Measurements from ENCODE around the gene ZNF337. TPM values are rescaled to one million over a fixed set of nuclear protein-coding genes. Genes with fewer than 3 reads are reported as not detected.
"Not testable (repeated sequence)": the region's sequence is repeated elsewhere in the genome, so short reads cannot be mapped to it uniquely, and the experiment has no call there.

Gene ZNF337
- total and polyA plus RNA-seq, 2 donors (not counting 1 experiment from before 2014, with no cell fraction given): 7.1 to 24.9 TPM

DNA sequence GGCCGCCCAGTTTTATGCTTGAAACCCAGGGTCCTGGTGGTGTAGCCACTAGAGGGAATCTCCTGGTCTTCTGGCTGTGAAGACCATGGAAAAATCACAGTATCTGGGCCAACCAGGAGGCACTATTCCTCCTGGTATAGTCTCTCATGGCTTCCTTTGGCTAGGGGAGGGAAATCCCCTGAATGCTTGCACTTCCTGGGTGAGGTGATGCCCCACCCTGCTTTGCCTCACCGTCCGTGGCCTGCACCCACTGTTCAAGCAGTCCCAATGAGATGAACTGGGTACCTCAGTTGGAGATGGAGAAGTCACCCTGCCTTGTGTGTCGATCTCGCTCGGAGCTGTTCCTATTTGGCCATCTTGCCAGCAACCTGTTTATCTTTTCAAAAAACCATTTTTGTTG, 10.1 kb upstream of the ZNF337 start:
- TF ChIP-seq CTCF (conservative IDR thresholded peaks at IDR 0.05 in 1 of 2, IDR thresholded peaks at IDR 0.05 in 1 of 2; ENCODE audit: low read depth in 1 of 2, low read length in 2 of 2) (no peak), EZH2 (IDR thresholded peaks at IDR 0.05; ENCODE audit: low read length, missing control alignments) (no peak)
- H3K4me2 ChIP-seq (ENCODE audit: extremely low read depth, insufficient read depth, low read length): no peak overlapping the region
- no peaks in the 10 kb centered on the region for H4K20me1 ChIP-seq (ENCODE audit: control insufficient read depth, extremely low read depth, insufficient read depth, low read length)

GRCh38 chr20:25705830-25706351, 9.2 kb upstream of the ZNF337 start:
- no peak overlapping the region for H3K27ac ChIP-seq (ENCODE audit: insufficient read depth, low read length)
- H3K9ac ChIP-seq (ENCODE audit: insufficient read depth, low read length): no peak overlapping the region
- H3K4me1 ChIP-seq (ENCODE audit: control insufficient read depth, extremely low read depth, insufficient read depth, low read length): no peaks in the 10 kb centered on the region
- H2AFZ ChIP-seq (ENCODE audit: low read length): no peak overlapping the region
- H3K36me3 ChIP-seq (ENCODE audit: control insufficient read depth, insufficient read depth, low read length): no peaks in the 10 kb centered on the region
- no peaks in the 10 kb centered on the region for H3K9me3 ChIP-seq (ENCODE audit: control insufficient read depth, insufficient read depth, low read depth, low read length)
- no peaks in the 10 kb centered on the region for H3K79me2 ChIP-seq (ENCODE audit: control insufficient read depth, insufficient read depth, low read length)
- TF ChIP-seq CTCF (conservative IDR thresholded peaks at IDR 0.05 in 1 of 2, IDR thresholded peaks at IDR 0.05 in 1 of 2; ENCODE audit: low read depth in 1 of 2, low read length in 2 of 2): no peak
- no peak for TF ChIP-seq EZH2 (IDR thresholded peaks at IDR 0.05; ENCODE audit: low read length, missing control alignments)
- no peaks in the 10 kb centered on the region for H3K27me3 ChIP-seq (ENCODE audit: control insufficient read depth, insufficient read depth, low read length)
- H4K20me1 ChIP-seq (ENCODE audit: control insufficient read depth, extremely low read depth, insufficient read depth, low read length): no peaks in the 10 kb centered on the region
- H3K4me2 ChIP-seq (ENCODE audit: extremely low read depth, insufficient read depth, low read length): no peak overlapping the region
- H3K4me3 ChIP-seq (replicated peaks in 1 of 4; ENCODE audit: control extremely low read depth in 1 of 4, insufficient read depth in 1 of 4, low read depth in 3 of 4, low read length in 4 of 4): no peak overlapping the region
- no peak for DNase-seq (ENCODE audit: low read depth in 2 of 2)

More for the DNA sequence above, 10.1 kb upstream of the ZNF337 start:
- H3K27ac ChIP-seq (ENCODE audit: insufficient read depth, low read length): no peak overlapping the region
- no peaks in the 10 kb centered on the region for H3K79me2 ChIP-seq (ENCODE audit: control insufficient read depth, insufficient read depth, low read length)
- H2AFZ ChIP-seq (ENCODE audit: low read length): no peak overlapping the region
- H3K9me3 ChIP-seq (ENCODE audit: control insufficient read depth, insufficient read depth, low read depth, low read length): no peaks in the 10 kb centered on the region
- no peak overlapping the region for H3K4me3 ChIP-seq (replicated peaks in 1 of 4; ENCODE audit: control extremely low read depth in 1 of 4, insufficient read depth in 1 of 4, low read depth in 3 of 4, low read length in 4 of 4)
- no peak overlapping the region for H3K9ac ChIP-seq (ENCODE audit: insufficient read depth, low read length)
- no peaks in the 10 kb centered on the region for H3K27me3 ChIP-seq (ENCODE audit: control insufficient read depth, insufficient read depth, low read length)
- no peaks in the 10 kb centered on the region for H3K36me3 ChIP-seq (ENCODE audit: control insufficient read depth, insufficient read depth, low read length)
- no peaks in the 10 kb centered on the region for H3K4me1 ChIP-seq (ENCODE audit: control insufficient read depth, extremely low read depth, insufficient read depth, low read length)
- no peak for DNase-seq (ENCODE audit: low read depth in 2 of 2)

DNA sequence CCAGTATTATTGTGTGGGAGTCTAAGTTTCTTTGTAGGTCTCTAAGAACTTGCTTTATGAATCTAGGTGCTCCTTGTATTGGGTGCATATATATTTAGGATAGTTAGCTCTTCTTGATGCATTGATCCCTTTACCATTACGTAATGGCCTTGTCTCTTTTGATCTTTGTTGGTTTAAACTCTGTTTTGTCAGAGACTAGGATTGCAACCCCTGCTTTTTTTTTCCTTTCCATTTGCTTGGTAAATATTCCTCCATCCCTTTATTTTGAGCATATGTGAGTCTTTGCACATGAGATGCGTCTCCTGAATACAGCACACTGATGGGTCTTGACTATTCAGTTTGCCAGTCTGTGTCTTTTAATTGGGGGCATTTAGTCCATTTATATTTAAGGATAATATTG, 7.7 kb upstream of the ZNF337 start:
- H3K4me2 ChIP-seq (ENCODE audit: extremely low read depth, insufficient read depth, low read length); H4K20me1 ChIP-seq (ENCODE audit: control insufficient read depth, extremely low read depth, insufficient read depth, low read length); H3K27me3 ChIP-seq (ENCODE audit: control insufficient read depth, insufficient read depth, low read length); H3K36me3 ChIP-seq (ENCODE audit: control insufficient read depth, insufficient read depth, low read length); H3K79me2 ChIP-seq (ENCODE audit: control insufficient read depth, insufficient read depth, low read length); H2AFZ ChIP-seq (ENCODE audit: low read length); H3K4me3 ChIP-seq (replicated peaks in 1 of 4; ENCODE audit: control extremely low read depth in 1 of 4, insufficient read depth in 1 of 4, low read depth in 3 of 4, low read length in 4 of 4); H3K27ac ChIP-seq (ENCODE audit: insufficient read depth, low read length); H3K4me1 ChIP-seq (ENCODE audit: control insufficient read depth, extremely low read depth, insufficient read depth, low read length); H3K9me3 ChIP-seq (ENCODE audit: control insufficient read depth, insufficient read depth, low read depth, low read length); DNase-seq (ENCODE audit: low read depth in 2 of 2); H3K9ac ChIP-seq (ENCODE audit: insufficient read depth, low read length): not testable (repeated sequence)

DNA sequence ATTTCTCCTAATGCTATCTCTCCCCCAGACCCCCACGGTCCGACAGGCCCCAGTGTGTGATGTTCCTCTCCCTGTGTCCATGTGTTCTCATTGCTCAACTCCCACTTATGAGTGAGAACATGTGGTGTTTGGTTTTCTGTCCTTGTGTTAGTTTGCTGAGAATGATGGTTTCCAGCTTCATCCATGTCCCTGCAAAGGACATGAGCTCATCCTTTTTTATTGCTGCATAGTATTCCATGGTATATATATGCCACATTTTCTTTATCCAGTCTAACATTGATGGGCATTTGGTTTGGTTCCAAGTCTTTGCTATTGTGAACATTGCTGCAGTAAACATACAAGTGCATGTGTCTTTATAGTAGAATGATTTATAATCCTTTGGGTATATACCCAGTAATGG, 4.2 kb upstream of the ZNF337 start:
- H3K27ac ChIP-seq (ENCODE audit: insufficient read depth, low read length); H3K4me2 ChIP-seq (ENCODE audit: extremely low read depth, insufficient read depth, low read length); DNase-seq (ENCODE audit: low read depth in 2 of 2); H3K4me3 ChIP-seq (replicated peaks in 1 of 4; ENCODE audit: control extremely low read depth in 1 of 4, insufficient read depth in 1 of 4, low read depth in 3 of 4, low read length in 4 of 4); H4K20me1 ChIP-seq (ENCODE audit: control insufficient read depth, extremely low read depth, insufficient read depth, low read length); H2AFZ ChIP-seq (ENCODE audit: low read length); H3K4me1 ChIP-seq (ENCODE audit: control insufficient read depth, extremely low read depth, insufficient read depth, low read length); H3K27me3 ChIP-seq (ENCODE audit: control insufficient read depth, insufficient read depth, low read length); H3K9me3 ChIP-seq (ENCODE audit: control insufficient read depth, insufficient read depth, low read depth, low read length); H3K9ac ChIP-seq (ENCODE audit: insufficient read depth, low read length); H3K36me3 ChIP-seq (ENCODE audit: control insufficient read depth, insufficient read depth, low read length); H3K79me2 ChIP-seq (ENCODE audit: control insufficient read depth, insufficient read depth, low read length): not testable (repeated sequence)
